Parathyroid adenoma (tissue), 2 donors: ENCODE results near the gene FANCI.
"Not testable (repeated sequence)": the region's sequence is repeated elsewhere in the genome, so short reads cannot be mapped to it uniquely, and the experiment has no call there.

Source experiments
- H2AFZ ChIP-seq: fragments of 300-600 bp; sonication (generic); one replicate; pipeline ENCODE4 v1.7.0; 2017; ENCODE audit warnings: antibody characterized with exemption, mild to moderate bottlenecking
- H3K27ac ChIP-seq: fragments of 300-600 bp; sonication (generic); one replicate; pipeline ENCODE4 v1.7.0; 2017
- H3K27me3 ChIP-seq: fragments of 300-600 bp; sonication (generic); one replicate; pipeline ENCODE4 v1.7.0; 2017; ENCODE audit warnings: low read length; ENCODE audit not compliant: control insufficient read depth, insufficient read depth
- H3K36me3 ChIP-seq: fragments of 300-600 bp; sonication (generic); one replicate; pipeline ENCODE4 v1.7.0; 2017; ENCODE audit warnings: low read length; ENCODE audit not compliant: control insufficient read depth, insufficient read depth
- H3K4me1 ChIP-seq: fragments of 300-600 bp; sonication (generic); one replicate; pipeline ENCODE4 v1.7.0; 2017; ENCODE audit warnings: control low read depth
- H3K4me2 ChIP-seq: fragments of 300-600 bp; sonication (generic); one replicate; pipeline ENCODE4 v1.7.0; 2017; ENCODE audit warnings: low read length
- H3K4me3 ChIP-seq: fragments of 300-600 bp; sonication (generic); one replicate; pipeline ENCODE4 v1.7.0; 2017; ENCODE audit warnings: low read depth, low read length
- H3K79me2 ChIP-seq: fragments of 300-600 bp; sonication (generic); one replicate; pipeline ENCODE4 v1.7.0; 2017; ENCODE audit warnings: control low read depth
- H3K9ac ChIP-seq: fragments of 300-600 bp; sonication (generic); one replicate; pipeline ENCODE4 v1.7.0; 2017; ENCODE audit warnings: mild to moderate bottlenecking
- H3K9me3 ChIP-seq: fragments of 300-600 bp; sonication (generic); one replicate; pipeline ENCODE4 v1.7.0; 2017; ENCODE audit warnings: low read length; ENCODE audit not compliant: control insufficient read depth
- TF ChIP-seq, protein P1 (sequence below): fragments of 300-600 bp; sonication (generic); IDR thresholded peaks from one replicate; pipeline ENCODE4 v1.7.0; 2017; ENCODE audit warnings: antibody characterized with exemption, mild to moderate bottlenecking
- donor health status: primary hyperparathyroidism.

FANCI gene

DNA sequence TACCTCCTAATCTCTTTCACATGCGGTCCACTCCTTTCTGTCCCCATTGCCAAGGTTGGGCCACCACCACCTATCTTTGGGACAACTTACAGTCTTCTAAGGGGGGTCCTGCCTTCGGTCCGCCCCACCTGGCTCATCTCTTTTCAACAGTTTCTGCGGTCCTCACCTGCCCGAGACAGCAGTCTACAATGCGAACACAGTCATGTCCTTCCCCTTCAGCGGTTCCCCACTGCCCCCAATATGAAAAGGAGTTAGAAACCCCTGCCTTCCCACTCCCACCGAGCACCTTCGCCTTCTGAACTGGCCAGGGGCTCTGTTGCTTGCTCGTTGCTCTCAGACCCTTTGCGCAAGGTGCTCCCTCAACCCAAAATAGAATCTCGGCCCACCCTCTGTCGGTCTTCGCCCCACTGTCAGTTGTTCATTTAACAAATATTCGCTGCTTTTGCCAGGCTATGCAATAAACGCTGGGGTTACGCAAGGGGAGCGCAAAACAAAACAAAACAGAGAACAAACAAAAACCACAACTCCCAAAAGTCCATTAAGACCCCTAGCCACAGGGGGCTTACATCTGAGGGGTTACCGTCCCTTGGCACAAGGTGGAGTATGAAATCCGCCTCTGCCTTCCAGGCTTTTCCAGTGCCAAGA is 611 bp upstream of the FANCI start:
- Histone ChIP-seq H3K4me2 (peak overlapping the region; percentile 96), H3K4me1 (peaks cover 4% of the 10 kb centered on the region), H3K79me2 (no peaks in the 10 kb centered on the region), H2AFZ (peak overlapping the region; percentile 90), H3K27me3 (no peaks in the 10 kb centered on the region), H3K4me3 (peak overlapping the region; percentile 85), H3K9ac (no peak overlapping the region), H3K36me3 (no peaks in the 10 kb centered on the region), H3K9me3 (no peaks in the 10 kb centered on the region), H3K27ac (peak overlapping the region; percentile 30)
- TF ChIP-seq, protein P1, sequence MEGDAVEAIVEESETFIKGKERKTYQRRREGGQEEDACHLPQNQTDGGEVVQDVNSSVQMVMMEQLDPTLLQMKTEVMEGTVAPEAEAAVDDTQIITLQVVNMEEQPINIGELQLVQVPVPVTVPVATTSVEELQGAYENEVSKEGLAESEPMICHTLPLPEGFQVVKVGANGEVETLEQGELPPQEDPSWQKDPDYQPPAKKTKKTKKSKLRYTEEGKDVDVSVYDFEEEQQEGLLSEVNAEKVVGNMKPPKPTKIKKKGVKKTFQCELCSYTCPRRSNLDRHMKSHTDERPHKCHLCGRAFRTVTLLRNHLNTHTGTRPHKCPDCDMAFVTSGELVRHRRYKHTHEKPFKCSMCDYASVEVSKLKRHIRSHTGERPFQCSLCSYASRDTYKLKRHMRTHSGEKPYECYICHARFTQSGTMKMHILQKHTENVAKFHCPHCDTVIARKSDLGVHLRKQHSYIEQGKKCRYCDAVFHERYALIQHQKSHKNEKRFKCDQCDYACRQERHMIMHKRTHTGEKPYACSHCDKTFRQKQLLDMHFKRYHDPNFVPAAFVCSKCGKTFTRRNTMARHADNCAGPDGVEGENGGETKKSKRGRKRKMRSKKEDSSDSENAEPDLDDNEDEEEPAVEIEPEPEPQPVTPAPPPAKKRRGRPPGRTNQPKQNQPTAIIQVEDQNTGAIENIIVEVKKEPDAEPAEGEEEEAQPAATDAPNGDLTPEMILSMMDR: no peak

DNA sequence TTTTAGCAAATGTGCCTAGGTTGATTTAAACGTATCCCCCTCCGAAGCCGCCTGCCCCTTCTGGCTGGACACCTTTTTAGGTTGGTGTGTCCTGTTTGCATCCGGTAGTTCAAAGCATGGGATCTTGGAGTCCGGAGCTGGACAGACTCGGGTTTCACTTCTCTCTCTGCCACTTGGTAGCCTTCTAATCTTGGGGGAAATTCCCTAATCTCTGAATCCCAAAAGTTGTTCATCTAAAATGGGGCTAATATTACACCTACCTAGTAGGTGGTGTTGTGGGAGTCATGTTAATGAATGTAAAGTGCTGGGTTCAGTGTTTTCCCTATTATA is 760 bp downstream of the FANCI start:
- Histone ChIP-seq H3K79me2 (no peaks in the 10 kb centered on the region), H3K4me1 (peaks cover 4% of the 10 kb centered on the region), H3K27ac (no peak overlapping the region), H3K36me3 (no peaks in the 10 kb centered on the region), H3K4me3 (peak overlapping the region; percentile 85), H3K9ac (no peak overlapping the region), H2AFZ (peak overlapping the region; percentile 90), H3K4me2 (peak overlapping the region; percentile 96), H3K9me3 (no peaks in the 10 kb centered on the region), H3K27me3 (no peaks in the 10 kb centered on the region)
- TF ChIP-seq, protein P1: no peak

DNA sequence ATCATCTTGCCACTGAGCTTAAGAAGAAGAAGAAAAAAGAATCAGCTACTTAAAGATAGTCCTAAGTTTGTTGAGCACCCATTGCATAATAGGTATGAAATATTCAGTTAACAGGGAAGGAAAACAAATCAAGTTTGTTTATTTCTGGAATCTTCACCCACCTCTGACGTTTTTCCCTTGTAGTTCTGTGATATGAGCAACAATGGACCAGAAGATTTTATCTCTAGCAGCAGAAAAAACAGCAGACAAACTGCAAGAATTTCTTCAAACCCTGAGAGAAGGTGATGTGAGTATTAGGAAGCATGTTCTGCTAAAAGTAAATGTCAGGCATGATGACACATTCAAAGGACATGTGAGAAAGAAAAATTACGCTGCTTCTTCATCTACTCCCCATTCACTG is 3.7 kb downstream of the FANCI start:
- H2AFZ ChIP-seq: no peak overlapping the region
- H3K9ac ChIP-seq: no peak overlapping the region

DNA sequence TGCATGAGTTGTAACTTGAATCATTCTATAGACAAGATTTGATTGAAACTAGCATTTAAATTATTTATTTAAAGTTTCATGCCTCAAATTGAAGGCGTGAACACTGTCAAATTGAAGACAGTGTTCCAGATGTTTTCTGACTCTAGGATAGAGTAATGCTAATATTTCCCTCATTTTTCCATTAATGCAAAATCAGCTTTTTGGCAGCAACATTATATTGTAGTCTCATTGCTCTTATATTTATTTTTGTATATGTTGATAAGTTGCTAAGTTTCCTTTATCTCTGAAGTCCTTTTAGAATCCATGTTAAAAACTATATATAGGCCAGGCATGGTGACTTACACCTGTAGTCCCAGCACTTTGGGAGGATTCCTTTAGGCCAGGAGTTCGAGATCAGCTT is 4.8 kb downstream of the FANCI start:
- H3K79me2 ChIP-seq: no peaks in the 10 kb centered on the region
- no peaks in the 10 kb centered on the region for H3K27me3 ChIP-seq
- peaks cover 4% of the 10 kb centered on the region for H3K4me1 ChIP-seq
- H3K4me2 ChIP-seq: no peak overlapping the region
- no peak overlapping the region for H3K9ac ChIP-seq
- no peak overlapping the region for H3K4me3 ChIP-seq
- TF ChIP-seq, protein P1: no peak
- no peak overlapping the region for H3K27ac ChIP-seq
- no peaks in the 10 kb centered on the region for H3K36me3 ChIP-seq
- H2AFZ ChIP-seq: no peak overlapping the region
- no peaks in the 10 kb centered on the region for H3K9me3 ChIP-seq

More for the DNA sequence above, 3.7 kb downstream of the FANCI start:
- Histone ChIP-seq H3K27me3 (no peaks in the 10 kb centered on the region), H3K36me3 (no peaks in the 10 kb centered on the region), H3K4me2 (no peak overlapping the region), H3K4me1 (peaks cover 4% of the 10 kb centered on the region), H3K27ac (no peak overlapping the region), H3K79me2 (no peaks in the 10 kb centered on the region), H3K4me3 (no peak overlapping the region), H3K9me3 (no peaks in the 10 kb centered on the region)
- TF ChIP-seq, protein P1: no peak

DNA sequence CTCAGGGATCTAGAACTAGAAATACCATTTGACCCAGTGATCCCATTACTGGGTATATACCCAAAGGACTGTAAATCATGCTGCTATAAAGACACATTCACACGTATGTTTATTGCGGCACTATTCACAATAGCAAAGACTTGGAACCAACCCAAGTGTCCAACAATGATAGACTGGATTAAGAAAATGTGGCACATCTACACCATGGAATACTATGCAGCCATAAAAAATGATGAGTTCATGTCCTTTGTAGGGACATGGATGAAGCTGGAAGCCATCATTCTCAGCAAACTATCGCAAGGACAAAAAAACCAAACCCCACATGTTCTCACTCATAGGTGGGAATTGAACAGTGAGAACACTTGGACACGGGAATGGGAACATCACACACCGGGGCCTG is 6.4 kb downstream of the FANCI start:
- H3K4me3 ChIP-seq, H3K79me2 ChIP-seq, H3K27me3 ChIP-seq, H2AFZ ChIP-seq, H3K4me1 ChIP-seq, H3K27ac ChIP-seq, H3K36me3 ChIP-seq, H3K9ac ChIP-seq, H3K9me3 ChIP-seq, H3K4me2 ChIP-seq: not testable (repeated sequence)

DNA sequence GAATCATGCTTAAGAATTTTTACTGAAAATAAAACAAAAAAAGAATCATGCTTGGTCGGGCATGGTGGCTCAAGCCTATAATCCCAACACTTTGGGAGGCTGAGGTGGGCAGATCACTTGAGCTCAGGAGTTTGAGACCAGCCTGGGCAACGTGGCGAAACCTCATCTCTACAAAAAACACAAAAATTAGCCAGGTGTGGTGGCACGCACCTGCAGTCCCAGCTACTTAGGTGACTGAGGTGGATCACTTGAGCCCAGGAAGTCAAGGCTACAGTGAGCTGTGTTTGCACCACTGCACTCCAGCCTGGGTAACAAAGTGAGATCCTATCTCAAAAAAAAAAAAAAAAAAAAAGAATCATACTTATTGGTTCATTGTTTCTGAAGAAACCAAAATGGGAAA is 33.5 kb downstream of the FANCI start:
- not testable (repeated sequence) for H3K9me3 ChIP-seq, H3K36me3 ChIP-seq, H3K27me3 ChIP-seq, H2AFZ ChIP-seq, H3K9ac ChIP-seq, H3K4me2 ChIP-seq, H3K27ac ChIP-seq, H3K79me2 ChIP-seq, H3K4me1 ChIP-seq, H3K4me3 ChIP-seq
